Fibroblast of lung (primary cell): ENCODE measurements around the gene PRKCI. TPM values are rescaled to one million over a fixed set of nuclear protein-coding genes. Genes with fewer than 3 reads are reported as not detected.

Experiments
- DNase-seq, 2 donors: peaks; one replicate each; pipeline versions ENCODE4 v3.0.0 to v3.0.0-alpha.2; 2010; ENCODE audit warnings: low read depth in 2 of 2
- H2AFZ ChIP-seq: 2 replicates; pipeline ENCODE4 v1.5.1; 2012; ENCODE audit warnings: low read length, control low read depth, inconsistent platforms
- H3K27ac ChIP-seq: 2 replicates; pipeline ENCODE4 v1.5.1; 2011; ENCODE audit warnings: low read length, control low read depth; ENCODE audit not compliant: insufficient read depth
- H3K27me3 ChIP-seq: 2 replicates; pipeline ENCODE4 v1.5.1; 2011; ENCODE audit warnings: mild to moderate bottlenecking, low read length; ENCODE audit not compliant: control insufficient read depth, insufficient read depth
- H3K36me3 ChIP-seq: 2 replicates; pipeline ENCODE4 v1.5.1; 2011; ENCODE audit warnings: low read length; ENCODE audit not compliant: control insufficient read depth, insufficient read depth
- H3K4me1 ChIP-seq: 2 replicates; pipeline ENCODE4 v1.5.1; 2011; ENCODE audit warnings: low read length; ENCODE audit not compliant: control insufficient read depth, insufficient read depth; ENCODE audit errors: extremely low read depth
- H3K4me2 ChIP-seq: 2 replicates; pipeline ENCODE4 v1.5.1; 2011; ENCODE audit warnings: low read length, control low read depth; ENCODE audit not compliant: insufficient read depth; ENCODE audit errors: extremely low read depth
- H3K4me3 ChIP-seq, 4 experiments: fragments of 200-600 bp in 1 of 4; sonication (generic) in 1 of 4; replicated peaks in 1 of 4; 2 replicates each; pipeline ENCODE4 v1.5.1; 2011 to 2016; ENCODE audit warnings: low read length in 4 of 4, low read depth in 3 of 4, mild to moderate bottlenecking in 3 of 4, control low read depth in 2 of 4, inconsistent platforms in 1 of 4, mixed read lengths in 1 of 4; ENCODE audit not compliant: insufficient read depth in 1 of 4; ENCODE audit errors: control extremely low read depth in 1 of 4
- H3K79me2 ChIP-seq: 2 replicates; pipeline ENCODE4 v1.5.1; 2012; ENCODE audit warnings: mild to moderate bottlenecking, low read length, inconsistent platforms; ENCODE audit not compliant: control insufficient read depth, insufficient read depth
- H3K9ac ChIP-seq: 2 replicates; pipeline ENCODE4 v1.5.1; 2011; ENCODE audit warnings: mild to moderate bottlenecking, low read length, control low read depth; ENCODE audit not compliant: insufficient read depth
- H3K9me3 ChIP-seq: 2 replicates; pipeline ENCODE4 v1.5.1; 2012; ENCODE audit warnings: low read depth, low read length; ENCODE audit not compliant: control insufficient read depth, insufficient read depth
- H4K20me1 ChIP-seq: 2 replicates; pipeline ENCODE4 v1.5.1; 2011; ENCODE audit warnings: low read length; ENCODE audit not compliant: control insufficient read depth, insufficient read depth; ENCODE audit errors: extremely low read depth
- CTCF ChIP-seq, 2 donors: IDR thresholded peaks in 1 of 2; conservative IDR thresholded peaks in 1 of 2; 1 replicate in 1 of 2; 2 replicates in 1 of 2; pipeline ENCODE4 v1.5.1; 2011 to 2012; ENCODE audit warnings: low read length in 2 of 2, control low read depth in 1 of 2, inconsistent platforms in 1 of 2, low read depth in 1 of 2, mild to moderate bottlenecking in 1 of 2
- EZH2 ChIP-seq: IDR thresholded peaks from 2 replicates; pipeline ENCODE4 v1.5.1; 2012; ENCODE audit warnings: low read length, control low read depth, mild to moderate bottlenecking; ENCODE audit errors: missing control alignments
- polyA plus RNA-seq, 2 donors: library from polyadenylated mRNA; depleted of rRNA in 1 of 2; stranded (reverse) in 1 of 2; unstranded in 1 of 2; fragments of >200 nt; gene quantifications; 2 replicates each; pipeline ENCODE4 v1.2.1, GENCODE V29; 2011 to 2012; ENCODE audit warnings: missing spikeins in 1 of 2
- total RNA-seq: library from RNA; depleted of rRNA; stranded (reverse); fragments of >200 nt; gene quantifications from 2 replicates; pipeline ENCODE4 v1.2.1, GENCODE V29; 2014

The PRKCI gene
- total and polyA plus RNA-seq, 2 donors (not counting 1 experiment from before 2014, with no cell fraction given) = 68.7 to 80.3 TPM

- H3K4me2 ChIP-seq = no peak overlapping the region
- H3K36me3 ChIP-seq = no peaks in the 10 kb centered on the region
- no peak for DNase-seq
- no peaks in the 10 kb centered on the region for H3K79me2 ChIP-seq
- H2AFZ ChIP-seq = no peak overlapping the region
- H3K9ac ChIP-seq = no peak overlapping the region
- no peaks in the 10 kb centered on the region for H3K4me1 ChIP-seq
- no peaks in the 10 kb centered on the region for H4K20me1 ChIP-seq
- TF ChIP-seq CTCF (conservative IDR thresholded peaks at IDR 0.05 in 1 of 2, IDR thresholded peaks at IDR 0.05 in 1 of 2; ENCODE audit: low read depth in 1 of 2, low read length in 2 of 2) = no peak
- TF ChIP-seq EZH2 = no peak
- no peak overlapping the region for H3K27ac ChIP-seq
- no peaks in the 10 kb centered on the region for H3K9me3 ChIP-seq
- no peaks in the 10 kb centered on the region for H3K27me3 ChIP-seq
- H3K4me3 ChIP-seq = no peak overlapping the region
These were observed 21.2 kb upstream of the PRKCI start for GRCh38 chr3:170200987-170201386.

- Histone ChIP-seq H2AFZ (no peak overlapping the region), H3K9ac (no peak overlapping the region), H3K9me3 (no peaks in the 10 kb centered on the region), H3K36me3 (no peaks in the 10 kb centered on the region), H3K79me2 (no peaks in the 10 kb centered on the region), H3K4me2 (no peak overlapping the region), H4K20me1 (no peaks in the 10 kb centered on the region), H3K4me3 (no peak overlapping the region), H3K27ac (no peak overlapping the region), H3K4me1 (no peaks in the 10 kb centered on the region), H3K27me3 (no peaks in the 10 kb centered on the region)
- DNase-seq = no peak
- TF ChIP-seq EZH2 = no peak
- no peak for TF ChIP-seq CTCF (conservative IDR thresholded peaks at IDR 0.05 in 1 of 2, IDR thresholded peaks at IDR 0.05 in 1 of 2; ENCODE audit: low read depth in 1 of 2, low read length in 2 of 2)
These were observed 20.7 kb upstream of the PRKCI start for GRCh38 chr3:170201527-170201926.

- Histone ChIP-seq H3K79me2 (no peaks in the 10 kb centered on the region), H3K27me3 (no peaks in the 10 kb centered on the region), H3K4me1 (no peaks in the 10 kb centered on the region), H4K20me1 (no peaks in the 10 kb centered on the region), H3K4me2 (no peak overlapping the region), H2AFZ (no peak overlapping the region), H3K9ac (no peak overlapping the region), H3K36me3 (no peaks in the 10 kb centered on the region), H3K27ac (no peak overlapping the region), H3K4me3 (no peak overlapping the region), H3K9me3 (no peaks in the 10 kb centered on the region)
- no peak for TF ChIP-seq CTCF (conservative IDR thresholded peaks at IDR 0.05 in 1 of 2, IDR thresholded peaks at IDR 0.05 in 1 of 2; ENCODE audit: low read depth in 1 of 2, low read length in 2 of 2)
- no peak for TF ChIP-seq EZH2
- DNase-seq = no peak
These were observed 18.8 kb upstream of the PRKCI start for GRCh38 chr3:170203457-170203856.
